GM13977 (cell line): ENCODE measurements around the gene NTRK3.
"Not testable (repeated sequence)": the region's sequence is repeated elsewhere in the genome, so short reads cannot be mapped to it uniquely, and the experiment has no call there.

Experiments used
- DNase-seq: peaks from one replicate; pipeline ENCODE4 v3.0.0; 2012; ENCODE audit warnings: low spot score
- CTCF ChIP-seq: IDR thresholded peaks from 2 replicates; pipeline ENCODE4 v1.5.1; 2012; ENCODE audit warnings: mild to moderate bottlenecking, control low read depth; ENCODE audit not compliant: insufficient read depth; ENCODE audit errors: extremely low read depth, missing control alignments
- in situ Hi-C: fragments of 300-500 bp; cut with MboI; formaldehyde crosslinking; loops from one replicate; pipeline ENCODE4 v1.12.0; 2022; ENCODE audit warnings: low sequenced_read_pairs, low pct_unique_long_range_greater_than_20kb, mixed read lengths, inconsistent platforms; ENCODE audit not compliant: unreplicated experiment

The NTRK3 gene

DNA sequence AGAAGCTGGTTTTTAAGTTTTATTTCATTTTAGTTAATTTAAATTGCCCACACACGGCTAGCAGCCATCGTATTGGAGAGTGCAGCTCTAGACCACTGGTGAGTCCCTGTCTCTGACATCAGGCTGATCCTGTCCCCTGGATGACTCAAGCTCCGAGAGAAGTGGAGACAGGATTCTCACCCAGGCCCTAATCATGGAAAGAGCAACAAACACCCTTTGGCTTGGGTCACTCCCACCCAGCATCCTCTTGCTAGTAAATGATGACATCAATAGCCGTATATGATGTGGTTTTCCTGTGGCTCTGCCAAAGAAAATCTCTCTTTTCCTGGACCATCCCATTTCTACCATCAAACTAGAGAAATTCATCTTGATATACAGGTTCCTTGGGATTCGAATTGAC, 182.2 kb downstream of the NTRK3 start:
- TF ChIP-seq CTCF: no peak
- in situ Hi-C loops: no loop called here

GRCh38 chr15:88073391-88073691, 183.2 kb downstream of the NTRK3 start:
- in situ Hi-C loops: no loop called here
- DNase-seq: no peak
- TF ChIP-seq CTCF: no peak

More for the DNA sequence above, 182.2 kb downstream of the NTRK3 start:
- no peak for DNase-seq

DNA sequence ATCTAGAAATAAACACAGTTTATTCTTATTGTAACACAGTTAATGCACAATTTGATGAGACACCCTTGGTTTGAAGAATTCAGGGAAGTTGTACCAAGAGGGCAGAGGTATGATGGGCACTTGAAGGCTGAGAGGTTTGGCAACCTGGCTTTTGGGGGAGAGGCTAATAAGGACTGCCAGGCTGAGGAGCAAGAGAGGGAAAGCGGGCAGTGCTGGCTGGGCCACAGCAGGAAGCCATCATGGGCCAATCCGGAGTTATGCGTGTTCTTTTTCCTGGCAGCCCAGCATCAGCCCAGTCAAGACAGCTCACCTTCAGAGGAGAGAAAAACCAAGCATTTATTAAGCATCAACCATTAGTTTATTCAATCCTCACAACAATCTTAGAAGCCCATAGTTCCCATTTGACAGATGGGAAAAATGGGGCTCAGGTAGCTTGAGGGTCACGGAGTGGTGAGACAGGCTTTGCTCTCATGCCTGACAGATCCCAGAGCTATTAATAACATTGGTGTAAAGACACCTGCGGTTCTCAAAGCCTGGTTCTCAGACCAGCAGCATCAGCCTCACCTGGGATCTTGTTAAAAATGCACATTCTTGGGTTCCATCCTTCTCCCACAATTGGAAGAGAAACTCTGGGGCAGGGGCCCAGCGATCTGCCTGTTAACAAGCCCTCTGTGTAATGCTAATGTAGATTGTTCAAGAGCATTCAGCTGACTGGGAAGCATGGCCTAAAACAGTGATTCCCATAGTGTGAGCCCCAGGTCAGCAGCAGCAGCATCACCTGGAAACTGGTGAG, 183.7 kb downstream of the NTRK3 start:
- DNase-seq: no peak
- in situ Hi-C loops: no loop called here

GRCh38 chr15:88072133-88072532, 184.4 kb downstream of the NTRK3 start:
- in situ Hi-C loops, DNase-seq: not testable (repeated sequence)

More for the DNA sequence above, 183.7 kb downstream of the NTRK3 start:
- TF ChIP-seq CTCF: no peak

DNA sequence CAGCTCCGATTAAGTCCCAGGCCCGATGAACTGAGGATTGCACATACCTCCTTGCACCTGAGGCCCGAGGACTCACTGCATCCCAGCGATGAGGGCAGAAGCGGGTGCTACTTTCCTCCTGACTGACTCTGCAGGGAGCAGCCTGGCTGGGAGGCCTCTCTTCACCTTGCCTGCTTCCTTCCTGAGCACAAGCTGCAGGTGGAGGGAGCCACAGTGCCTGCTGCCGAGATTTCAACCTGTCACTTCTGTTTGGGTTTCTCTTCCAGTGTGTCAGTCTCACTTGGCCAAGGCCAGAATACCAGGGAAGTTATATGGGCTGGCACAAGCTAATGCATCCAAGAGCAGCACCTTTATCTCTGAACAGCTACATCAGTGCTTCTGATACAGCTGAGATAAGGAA, 185.4 kb downstream of the NTRK3 start:
- TF ChIP-seq CTCF: no peak
- in situ Hi-C loops: no loop called here
- no peak for DNase-seq

DNA sequence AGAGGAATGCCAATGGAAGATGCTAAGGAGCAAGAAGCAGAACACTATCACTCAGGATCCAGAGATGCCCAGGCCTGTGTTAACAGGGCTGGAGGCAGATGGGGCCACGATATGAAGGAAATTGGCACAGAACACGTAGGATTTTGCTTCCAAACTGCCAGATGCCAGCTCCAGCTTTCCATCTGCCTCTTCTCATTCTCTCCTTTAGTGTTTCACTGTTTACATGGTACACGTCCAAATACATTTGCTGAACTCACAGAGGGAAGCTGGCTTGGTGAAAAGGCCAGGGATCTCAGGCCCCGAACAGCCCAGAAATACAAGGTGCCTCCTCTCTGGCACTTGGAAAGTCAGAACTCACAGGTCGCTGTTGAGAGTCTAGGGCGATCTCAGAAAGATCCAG, 187.0 kb downstream of the NTRK3 start:
- DNase-seq: no peak
- TF ChIP-seq CTCF: no peak
- in situ Hi-C loops: no loop called here

- DNase-seq: no peak
- no peak for TF ChIP-seq CTCF
- in situ Hi-C loops: no loop called here
These were observed 189.2 kb downstream of the NTRK3 start for GRCh38 chr15:88067331-88067685.
